HepG2 (cell line): ENCODE results near the gene NUTF2. TPM values are rescaled to one million over a fixed set of nuclear protein-coding genes. Genes with fewer than 3 reads are reported as not detected.

ENCODE experiments used
- CHD4 ChIP-seq: fragments of 200-600 bp; sonication (generic); IDR thresholded peaks from 2 replicates; pipeline ENCODE4 v1.7.0; 2017; ENCODE audit warnings: mild to moderate bottlenecking, low read length, borderline replicate concordance
- MXD4 ChIP-seq: IDR thresholded peaks from 2 replicates; pipeline ENCODE4 v1.6.1; 2016; ENCODE audit warnings: mild to moderate bottlenecking, missing biosample characterization, missing genetic modification reagents
- PITX1 ChIP-seq: sonication (generic); formaldehyde crosslinking; IDR thresholded peaks from 2 replicates; pipeline ENCODE4 v1.5.1; 2020; ENCODE audit warnings: mild to moderate bottlenecking, missing genetic modification reagents
- SALL2 ChIP-seq: sonication (generic); formaldehyde crosslinking; IDR thresholded peaks from 2 replicates; pipeline ENCODE4 v1.8.1; 2023; ENCODE audit warnings: mild to moderate bottlenecking, missing genetic modification reagents, inconsistent platforms
- SATB2 ChIP-seq: sonication (generic); formaldehyde crosslinking; IDR thresholded peaks from 2 replicates; pipeline ENCODE4 v1.5.0; 2020; ENCODE audit warnings: missing genetic modification reagents
- SP5 ChIP-seq: IDR thresholded peaks from 2 replicates; pipeline ENCODE4 v1.6.1; 2016; ENCODE audit warnings: low read depth, borderline replicate concordance
- XBP1 ChIP-seq: sonication (generic); formaldehyde crosslinking; IDR thresholded peaks from 2 replicates; pipeline ENCODE4 v1.5.0; 2020; ENCODE audit warnings: missing genetic modification reagents
- ZFX ChIP-seq: sonication (generic); formaldehyde crosslinking; IDR thresholded peaks from 2 replicates; pipeline ENCODE4 v1.4.0; 2020; ENCODE audit warnings: mild to moderate bottlenecking, low read depth, missing genetic modification reagents, moderate library complexity
- ZNF101 ChIP-seq: sonication (generic); formaldehyde crosslinking; IDR thresholded peaks from 2 replicates; pipeline ENCODE4 v1.4.0; 2020; ENCODE audit warnings: mild to moderate bottlenecking, low read depth, missing genetic modification reagents, borderline replicate concordance
- ZNF260 ChIP-seq: sonication (generic); formaldehyde crosslinking; IDR thresholded peaks from 2 replicates; pipeline ENCODE4 v1.4.0; 2020; ENCODE audit warnings: missing genetic modification reagents, low read depth, mild to moderate bottlenecking, borderline replicate concordance
- ZNF547 ChIP-seq: sonication (generic); formaldehyde crosslinking; IDR thresholded peaks from 2 replicates; pipeline ENCODE4 v1.5.1; 2020; ENCODE audit warnings: mild to moderate bottlenecking, missing genetic modification reagents
- ZNF552 ChIP-seq: sonication (generic); formaldehyde crosslinking; IDR thresholded peaks from 2 replicates; pipeline ENCODE4 v1.9.0; 2022; ENCODE audit warnings: missing genetic modification reagents, mild to moderate bottlenecking, borderline replicate concordance
- ZNF562 ChIP-seq: sonication (generic); formaldehyde crosslinking; IDR thresholded peaks from 2 replicates; pipeline ENCODE4 v1.8.0; 2022; ENCODE audit warnings: missing genetic modification reagents, borderline replicate concordance
- ZSCAN20 ChIP-seq: sonication (generic); formaldehyde crosslinking; IDR thresholded peaks from 2 replicates; pipeline ENCODE4 v1.4.0; 2020; ENCODE audit warnings: missing genetic modification reagents, mild to moderate bottlenecking, borderline replicate concordance
- ZZZ3 ChIP-seq: sonication (generic); formaldehyde crosslinking; IDR thresholded peaks from 2 replicates; pipeline ENCODE4 v1.4.0; 2020; ENCODE audit warnings: missing genetic modification reagents, mild to moderate bottlenecking, borderline replicate concordance
- polyA plus RNA-seq, 8 experiments: library from polyadenylated mRNA; depleted of rRNA in 3 of 8; stranded (reverse) in 7 of 8; unstranded in 1 of 8; fragments of >200 nt; fragmentation: Illumina TruSeq in 4 of 8; extraction: Trizol in 4 of 8; gene quantifications; 2 replicates each; pipeline versions ENCODE4 v1.2.1 to v1.2.3, GENCODE V29; 2011 to 2016; ENCODE audit warnings: low read depth in 4 of 8, missing spikeins in 1 of 8, mixed read lengths in 1 of 8; ENCODE audit not compliant: insufficient read depth in 1 of 8
- total RNA-seq, 5 experiments: library from RNA; depleted of rRNA; stranded (reverse); fragments of >200 nt; fragmentation: Illumina TruSeq; extraction: Trizol; gene quantifications; 2 replicates each; pipeline ENCODE4 v1.2.3, GENCODE V29; 2016; ENCODE audit warnings: low read depth in 1 of 5
- TF ChIP-seq, protein P1 (sequence below): sonication (generic); formaldehyde crosslinking; IDR thresholded peaks from 2 replicates; pipeline ENCODE4 v1.8.0; 2022; ENCODE audit warnings: mild to moderate bottlenecking, missing genetic modification reagents, borderline replicate concordance
- TF ChIP-seq, protein P2 (sequence below): sonication (generic); formaldehyde crosslinking; IDR thresholded peaks from 2 replicates; pipeline ENCODE4 v1.5.0; 2020; ENCODE audit warnings: mild to moderate bottlenecking, missing genetic modification reagents, borderline replicate concordance
- TF ChIP-seq, protein P3 (sequence below): sonication (generic); formaldehyde crosslinking; IDR thresholded peaks from 2 replicates; pipeline ENCODE4 v1.4.0; 2020; ENCODE audit warnings: mild to moderate bottlenecking, missing genetic modification reagents
- TF ChIP-seq, protein P4 (sequence below): sonication (generic); formaldehyde crosslinking; IDR thresholded peaks from 2 replicates; pipeline ENCODE4 v1.8.1; 2022; ENCODE audit warnings: mild to moderate bottlenecking, missing genetic modification reagents

Gene NUTF2
- total and polyA plus RNA-seq, 2 of the 13 experiments (the other 11 are each of a cell fraction or from before 2014, with no cell fraction given) = 168 to 214 TPM

GRCh38 chr16:67892899-67893742, 46.4 kb downstream of the NUTF2 start, which contains the start of gene PSKH1 (continued):
- TF ChIP-seq, protein P1, sequence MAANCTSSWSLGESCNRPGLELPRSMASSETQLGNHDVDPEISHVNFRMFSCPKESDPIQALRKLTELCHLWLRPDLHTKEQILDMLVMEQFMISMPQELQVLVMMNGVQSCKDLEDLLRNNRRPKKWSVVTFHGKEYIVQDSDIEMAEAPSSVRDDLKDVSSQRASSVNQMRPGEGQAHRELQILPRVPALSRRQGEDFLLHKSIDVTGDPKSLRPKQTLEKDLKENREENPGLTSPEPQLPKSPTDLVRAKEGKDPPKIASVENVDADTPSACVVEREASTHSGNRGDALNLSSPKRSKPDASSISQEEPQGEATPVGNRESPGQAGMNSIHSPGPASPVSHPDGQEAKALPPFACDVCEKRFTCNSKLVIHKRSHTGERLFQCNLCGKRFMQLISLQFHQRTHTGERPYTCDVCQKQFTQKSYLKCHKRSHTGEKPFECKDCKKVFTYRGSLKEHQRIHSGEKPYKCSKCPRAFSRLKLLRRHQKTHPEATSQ = no peak
- TF ChIP-seq PITX1 = no peak
- peak; percentile 98 for TF ChIP-seq ZFX (CRISPR knock-in tag)
- no peak for TF ChIP-seq ZNF547 (CRISPR knock-in tag)
- TF ChIP-seq MXD4 (CRISPR knock-in tag) = 0 out of 2 replicates have a peak, but pooled peaks have one; percentile 19
- TF ChIP-seq ZNF260 (CRISPR knock-in tag) = no peak
- TF ChIP-seq, protein P2, sequence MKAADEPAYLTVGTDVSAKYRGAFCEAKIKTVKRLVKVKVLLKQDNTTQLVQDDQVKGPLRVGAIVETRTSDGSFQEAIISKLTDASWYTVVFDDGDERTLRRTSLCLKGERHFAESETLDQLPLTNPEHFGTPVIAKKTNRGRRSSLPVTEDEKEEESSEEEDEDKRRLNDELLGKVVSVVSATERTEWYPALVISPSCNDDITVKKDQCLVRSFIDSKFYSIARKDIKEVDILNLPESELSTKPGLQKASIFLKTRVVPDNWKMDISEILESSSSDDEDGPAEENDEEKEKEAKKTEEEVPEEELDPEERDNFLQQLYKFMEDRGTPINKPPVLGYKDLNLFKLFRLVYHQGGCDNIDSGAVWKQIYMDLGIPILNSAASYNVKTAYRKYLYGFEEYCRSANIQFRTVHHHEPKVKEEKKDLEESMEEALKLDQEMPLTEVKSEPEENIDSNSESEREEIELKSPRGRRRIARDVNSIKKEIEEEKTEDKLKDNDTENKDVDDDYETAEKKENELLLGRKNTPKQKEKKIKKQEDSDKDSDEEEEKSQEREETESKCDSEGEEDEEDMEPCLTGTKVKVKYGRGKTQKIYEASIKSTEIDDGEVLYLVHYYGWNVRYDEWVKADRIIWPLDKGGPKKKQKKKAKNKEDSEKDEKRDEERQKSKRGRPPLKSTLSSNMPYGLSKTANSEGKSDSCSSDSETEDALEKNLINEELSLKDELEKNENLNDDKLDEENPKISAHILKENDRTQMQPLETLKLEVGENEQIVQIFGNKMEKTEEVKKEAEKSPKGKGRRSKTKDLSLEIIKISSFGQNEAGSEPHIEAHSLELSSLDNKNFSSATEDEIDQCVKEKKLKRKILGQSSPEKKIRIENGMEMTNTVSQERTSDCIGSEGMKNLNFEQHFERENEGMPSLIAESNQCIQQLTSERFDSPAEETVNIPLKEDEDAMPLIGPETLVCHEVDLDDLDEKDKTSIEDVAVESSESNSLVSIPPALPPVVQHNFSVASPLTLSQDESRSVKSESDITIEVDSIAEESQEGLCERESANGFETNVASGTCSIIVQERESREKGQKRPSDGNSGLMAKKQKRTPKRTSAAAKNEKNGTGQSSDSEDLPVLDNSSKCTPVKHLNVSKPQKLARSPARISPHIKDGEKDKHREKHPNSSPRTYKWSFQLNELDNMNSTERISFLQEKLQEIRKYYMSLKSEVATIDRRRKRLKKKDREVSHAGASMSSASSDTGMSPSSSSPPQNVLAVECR (CRISPR knock-in tag) = peak; percentile 93
- TF ChIP-seq SALL2 (CRISPR knock-in tag) = 0 out of 2 replicates have a peak, but pooled peaks have one; percentile 65
- peak; percentile 78; the same call in 1 of the 2 replicates for TF ChIP-seq ZZZ3 (CRISPR knock-in tag)
- TF ChIP-seq ZSCAN20 (CRISPR knock-in tag) = peak; percentile 88
- no peak for TF ChIP-seq ZNF562 (CRISPR knock-in tag)
- TF ChIP-seq, protein P3, sequence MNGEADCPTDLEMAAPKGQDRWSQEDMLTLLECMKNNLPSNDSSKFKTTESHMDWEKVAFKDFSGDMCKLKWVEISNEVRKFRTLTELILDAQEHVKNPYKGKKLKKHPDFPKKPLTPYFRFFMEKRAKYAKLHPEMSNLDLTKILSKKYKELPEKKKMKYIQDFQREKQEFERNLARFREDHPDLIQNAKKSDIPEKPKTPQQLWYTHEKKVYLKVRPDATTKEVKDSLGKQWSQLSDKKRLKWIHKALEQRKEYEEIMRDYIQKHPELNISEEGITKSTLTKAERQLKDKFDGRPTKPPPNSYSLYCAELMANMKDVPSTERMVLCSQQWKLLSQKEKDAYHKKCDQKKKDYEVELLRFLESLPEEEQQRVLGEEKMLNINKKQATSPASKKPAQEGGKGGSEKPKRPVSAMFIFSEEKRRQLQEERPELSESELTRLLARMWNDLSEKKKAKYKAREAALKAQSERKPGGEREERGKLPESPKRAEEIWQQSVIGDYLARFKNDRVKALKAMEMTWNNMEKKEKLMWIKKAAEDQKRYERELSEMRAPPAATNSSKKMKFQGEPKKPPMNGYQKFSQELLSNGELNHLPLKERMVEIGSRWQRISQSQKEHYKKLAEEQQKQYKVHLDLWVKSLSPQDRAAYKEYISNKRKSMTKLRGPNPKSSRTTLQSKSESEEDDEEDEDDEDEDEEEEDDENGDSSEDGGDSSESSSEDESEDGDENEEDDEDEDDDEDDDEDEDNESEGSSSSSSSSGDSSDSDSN (CRISPR knock-in tag) = peak; percentile 80; the same call in 1 of the 2 replicates
- TF ChIP-seq ZNF552 = 0 out of 2 replicates have a peak, but pooled peaks have one; percentile 24
- TF ChIP-seq XBP1 = no peak
- TF ChIP-seq SP5 (CRISPR knock-in tag) = peak; percentile 66; the same call in 1 of the 2 replicates
- TF ChIP-seq, protein P4, sequence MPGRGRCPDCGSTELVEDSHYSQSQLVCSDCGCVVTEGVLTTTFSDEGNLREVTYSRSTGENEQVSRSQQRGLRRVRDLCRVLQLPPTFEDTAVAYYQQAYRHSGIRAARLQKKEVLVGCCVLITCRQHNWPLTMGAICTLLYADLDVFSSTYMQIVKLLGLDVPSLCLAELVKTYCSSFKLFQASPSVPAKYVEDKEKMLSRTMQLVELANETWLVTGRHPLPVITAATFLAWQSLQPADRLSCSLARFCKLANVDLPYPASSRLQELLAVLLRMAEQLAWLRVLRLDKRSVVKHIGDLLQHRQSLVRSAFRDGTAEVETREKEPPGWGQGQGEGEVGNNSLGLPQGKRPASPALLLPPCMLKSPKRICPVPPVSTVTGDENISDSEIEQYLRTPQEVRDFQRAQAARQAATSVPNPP (CRISPR knock-in tag) = no peak
- 0 out of 2 replicates have a peak, but pooled peaks have one; percentile 30 for TF ChIP-seq SATB2 (CRISPR knock-in tag)
- TF ChIP-seq CHD4 = no peak
- 0 out of 2 replicates have a peak, but pooled peaks have one; percentile 49 for TF ChIP-seq ZNF101 (CRISPR knock-in tag)
